HepG2 (cell line): ENCODE measurements around the gene AGPAT2.

ENCODE experiments used
- CBFB ChIP-seq: sonication (generic); formaldehyde crosslinking; IDR thresholded peaks from 2 replicates; pipeline ENCODE4 v1.4.0; 2020; ENCODE audit warnings: missing genetic modification reagents
- CTCF ChIP-seq: sonication (generic); formaldehyde crosslinking; IDR thresholded peaks from 2 replicates; pipeline ENCODE4 v1.5.0; 2020; ENCODE audit warnings: mild to moderate bottlenecking, missing genetic modification reagents, moderate library complexity
- HOXD1 ChIP-seq: sonication (generic); formaldehyde crosslinking; IDR thresholded peaks from 2 replicates; pipeline ENCODE4 v1.5.0; 2020; ENCODE audit warnings: missing genetic modification reagents
- IKZF1 ChIP-seq: fragments of 450-650 bp; IDR thresholded peaks from 2 replicates; pipeline ENCODE4 v1.7.1; 2016
- POLR2A ChIP-seq, 2 experiments: IDR thresholded peaks; 2 replicates each; pipeline ENCODE4 v1.6.1; 2011; ENCODE audit warnings: low read depth in 2 of 2, low read length in 2 of 2, mild to moderate bottlenecking in 1 of 2, moderate library complexity in 1 of 2; ENCODE audit not compliant: insufficient read depth in 1 of 2
- RELA ChIP-seq: sonication (generic); formaldehyde crosslinking; IDR thresholded peaks from 2 replicates; pipeline ENCODE4 v1.4.0; 2020; ENCODE audit warnings: missing genetic modification reagents
- TMF1 ChIP-seq: sonication (generic); formaldehyde crosslinking; IDR thresholded peaks from 2 replicates; pipeline ENCODE4 v1.8.1; 2022; ENCODE audit warnings: low read depth, missing genetic modification reagents
- ZNF737 ChIP-seq: sonication (generic); formaldehyde crosslinking; IDR thresholded peaks from 2 replicates; pipeline ENCODE4 v1.5.0; 2020; ENCODE audit warnings: missing genetic modification reagents, mild to moderate bottlenecking, borderline replicate concordance
- ZNF773 ChIP-seq: sonication (generic); formaldehyde crosslinking; IDR thresholded peaks from 2 replicates; pipeline ENCODE4 v1.4.0; 2020; ENCODE audit warnings: missing genetic modification reagents, borderline replicate concordance

GRCh38 chr9:136644343-136644592 is 43.0 kb downstream of the AGPAT2 start:
- no peak for TF ChIP-seq CTCF (CRISPR knock-in tag)
- no peak for TF ChIP-seq POLR2A (IDR thresholded peaks at IDR 0.05; ENCODE audit: insufficient read depth in 1 of 2, low read depth in 2 of 2, low read length in 2 of 2)
- no peak for TF ChIP-seq ZNF737
- TF ChIP-seq CBFB (CRISPR knock-in tag) = no peak
- no peak for TF ChIP-seq ZNF773 (CRISPR knock-in tag)
- no peak for TF ChIP-seq TMF1 (CRISPR knock-in tag)
- TF ChIP-seq HOXD1 = no peak
- no peak for TF ChIP-seq RELA (CRISPR knock-in tag)
- no peak for TF ChIP-seq IKZF1
